ENCODE data around the gene ZSWIM1.

- TF ChIP-seq CTCF (IDR thresholded peaks at IDR 0.05; ENCODE audit: insufficient read depth, low read length) (no peak), SPI1 (IDR thresholded peaks at IDR 0.05; ENCODE audit: borderline replicate concordance, low read depth) (no peak), POLR2AphosphoS5 (IDR thresholded peaks at IDR 0.05; ENCODE audit: low read depth) (no peak), GABPA (IDR thresholded peaks at IDR 0.05; ENCODE audit: low read depth) (no peak), REST (IDR thresholded peaks at IDR 0.05; ENCODE audit: insufficient replicate concordance, low read depth) (no peak)
Observed at GRCh38 chr20:45927071-45927878, 46.2 kb downstream of the ZSWIM1 start.

Data from HL-60 (cell line).